HG03354 (cell line): Measurements from ENCODE around the gene PDRG1.

Experiments used
- ATAC-seq: cut with Tn5 transposase; IDR thresholded peaks from one replicate; pipeline ENCODE4 v1.9.1; 2021; ENCODE audit warnings: mild to moderate bottlenecking; ENCODE audit not compliant: unreplicated experiment, poor library complexity, severe bottlenecking

PDRG1 gene

GRCh38 chr20:31913431-31914157 is 38.3 kb downstream of the PDRG1 start:
- no peak for ATAC-seq

GRCh38 chr20:31910071-31910803 is 41.6 kb downstream of the PDRG1 start:
- ATAC-seq, result no peak

GRCh38 chr20:31909253-31910070 is 42.4 kb downstream of the PDRG1 start:
- no peak for ATAC-seq

- no peak for ATAC-seq
These were observed 43.4 kb downstream of the PDRG1 start for GRCh38 chr20:31908424-31908823.

- ATAC-seq, result no peak
These were observed 43.8 kb downstream of the PDRG1 start for GRCh38 chr20:31908016-31908415.

- ATAC-seq, result no peak
These were observed 44.8 kb downstream of the PDRG1 start for GRCh38 chr20:31907046-31907445.

- no peak for ATAC-seq
These were observed 45.8 kb downstream of the PDRG1 start for GRCh38 chr20:31906001-31906400.

- no peak for ATAC-seq
These were observed 48.0 kb downstream of the PDRG1 start for GRCh38 chr20:31903627-31904386.

GRCh38 chr20:31901615-31902014 is 50.2 kb downstream of the PDRG1 start:
- no peak for ATAC-seq

GRCh38 chr20:31897541-31897940 is 54.3 kb downstream of the PDRG1 start:
- ATAC-seq, result no peak

- no peak for ATAC-seq
These were observed 55.8 kb downstream of the PDRG1 start for GRCh38 chr20:31896049-31896448.

GRCh38 chr20:31894980-31895675 is 56.7 kb downstream of the PDRG1 start:
- ATAC-seq, result peak; percentile 98
